GM12875 (cell line): ENCODE data around the gene SCN4A.
"Not testable (repeated sequence)": the region's sequence is repeated elsewhere in the genome, so short reads cannot be mapped to it uniquely, and the experiment has no call there.

Experiments
- H3K4me3 ChIP-seq: one replicate; pipeline ENCODE4 v1.5.1; 2011; ENCODE audit warnings: low read depth, low read length, control low read depth
- TF ChIP-seq, protein P1 (sequence below): IDR thresholded peaks from 2 replicates; pipeline ENCODE4 v1.5.1; 2011; ENCODE audit warnings: low read depth, mild to moderate bottlenecking, control low read depth, inconsistent platforms, low read length, moderate library complexity, borderline replicate concordance; ENCODE audit not compliant: insufficient read depth

SCN4A gene

DNA sequence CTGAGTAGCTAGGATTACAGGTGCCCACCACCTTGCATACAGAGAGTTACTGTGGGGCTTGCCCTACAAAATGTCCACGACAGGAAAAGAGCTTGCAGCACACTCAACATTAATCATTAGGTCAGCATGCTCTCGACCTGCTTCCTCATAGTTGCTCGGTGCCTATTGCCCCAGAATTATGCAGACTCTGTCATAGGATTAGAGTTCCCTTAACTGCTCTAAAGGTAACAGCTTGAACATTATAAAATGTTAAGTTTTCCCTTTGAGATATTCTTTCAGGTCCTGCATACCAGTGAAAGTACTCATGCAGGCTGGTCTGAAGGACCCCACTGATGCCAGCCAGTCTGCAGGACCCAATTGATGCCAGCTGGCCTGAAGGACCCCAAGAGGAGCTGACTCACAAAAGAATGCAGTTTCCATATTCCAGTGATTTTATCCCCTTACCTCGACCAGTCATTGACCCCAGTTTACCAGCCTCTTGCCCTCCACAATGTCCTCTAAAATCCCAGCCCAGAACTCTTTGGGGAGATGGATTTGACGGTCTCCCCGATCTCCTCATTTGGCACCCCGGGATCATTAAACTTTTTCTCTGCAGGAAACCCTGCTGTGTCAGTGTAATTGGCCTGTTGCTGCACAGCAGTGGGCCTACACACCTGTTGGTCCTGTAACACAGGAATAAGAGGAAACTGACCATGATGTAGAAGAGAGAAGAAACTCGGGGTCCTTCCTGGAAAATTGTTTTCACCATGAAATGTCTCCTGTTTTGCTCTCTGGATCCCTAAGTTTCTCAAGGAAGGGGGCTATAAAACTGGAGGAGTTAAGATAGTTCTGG is 37.1 kb upstream of the SCN4A start:
- no peak overlapping the region for H3K4me3 ChIP-seq
- TF ChIP-seq, protein P1, sequence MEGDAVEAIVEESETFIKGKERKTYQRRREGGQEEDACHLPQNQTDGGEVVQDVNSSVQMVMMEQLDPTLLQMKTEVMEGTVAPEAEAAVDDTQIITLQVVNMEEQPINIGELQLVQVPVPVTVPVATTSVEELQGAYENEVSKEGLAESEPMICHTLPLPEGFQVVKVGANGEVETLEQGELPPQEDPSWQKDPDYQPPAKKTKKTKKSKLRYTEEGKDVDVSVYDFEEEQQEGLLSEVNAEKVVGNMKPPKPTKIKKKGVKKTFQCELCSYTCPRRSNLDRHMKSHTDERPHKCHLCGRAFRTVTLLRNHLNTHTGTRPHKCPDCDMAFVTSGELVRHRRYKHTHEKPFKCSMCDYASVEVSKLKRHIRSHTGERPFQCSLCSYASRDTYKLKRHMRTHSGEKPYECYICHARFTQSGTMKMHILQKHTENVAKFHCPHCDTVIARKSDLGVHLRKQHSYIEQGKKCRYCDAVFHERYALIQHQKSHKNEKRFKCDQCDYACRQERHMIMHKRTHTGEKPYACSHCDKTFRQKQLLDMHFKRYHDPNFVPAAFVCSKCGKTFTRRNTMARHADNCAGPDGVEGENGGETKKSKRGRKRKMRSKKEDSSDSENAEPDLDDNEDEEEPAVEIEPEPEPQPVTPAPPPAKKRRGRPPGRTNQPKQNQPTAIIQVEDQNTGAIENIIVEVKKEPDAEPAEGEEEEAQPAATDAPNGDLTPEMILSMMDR: no peak

DNA sequence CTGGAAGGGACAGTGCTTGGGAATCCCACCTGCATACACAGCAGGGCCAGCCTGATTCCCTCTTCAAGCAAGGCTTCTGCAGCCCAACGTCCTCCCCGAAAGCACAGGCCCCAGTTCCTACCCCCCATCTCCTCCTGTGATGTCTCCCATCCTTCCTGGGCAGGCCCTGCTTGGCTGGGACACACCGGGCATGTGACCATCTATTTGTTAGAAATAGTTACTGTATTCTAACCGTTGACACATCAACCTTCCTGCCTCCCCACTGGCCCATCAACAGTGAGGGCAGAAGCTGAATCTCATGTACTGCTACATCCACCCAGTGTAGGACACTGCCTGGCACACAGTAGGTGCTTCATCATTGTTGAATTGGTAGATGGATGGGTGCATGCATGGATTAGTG is 36.1 kb upstream of the SCN4A start:
- H3K4me3 ChIP-seq: no peak overlapping the region
- TF ChIP-seq, protein P1: no peak

DNA sequence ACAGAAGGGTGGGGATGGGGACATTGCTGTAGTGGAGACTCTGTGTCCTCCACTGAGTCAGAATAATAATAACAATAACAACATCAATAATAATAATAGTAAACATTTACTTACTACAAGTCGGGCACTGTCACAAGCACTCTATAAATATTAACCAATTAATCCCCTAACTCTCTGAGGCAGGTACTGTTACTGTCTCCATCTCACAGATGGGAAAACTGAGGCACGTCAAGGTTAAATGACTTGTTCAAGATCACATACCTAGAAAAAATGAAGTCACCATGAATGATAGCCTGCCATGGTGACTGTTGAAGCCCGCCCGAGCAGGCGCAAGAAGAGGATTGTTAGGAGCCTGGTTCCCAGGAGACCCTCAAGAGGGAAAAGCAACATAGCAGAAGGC is 35.6 kb upstream of the SCN4A start:
- TF ChIP-seq, protein P1: no peak

DNA sequence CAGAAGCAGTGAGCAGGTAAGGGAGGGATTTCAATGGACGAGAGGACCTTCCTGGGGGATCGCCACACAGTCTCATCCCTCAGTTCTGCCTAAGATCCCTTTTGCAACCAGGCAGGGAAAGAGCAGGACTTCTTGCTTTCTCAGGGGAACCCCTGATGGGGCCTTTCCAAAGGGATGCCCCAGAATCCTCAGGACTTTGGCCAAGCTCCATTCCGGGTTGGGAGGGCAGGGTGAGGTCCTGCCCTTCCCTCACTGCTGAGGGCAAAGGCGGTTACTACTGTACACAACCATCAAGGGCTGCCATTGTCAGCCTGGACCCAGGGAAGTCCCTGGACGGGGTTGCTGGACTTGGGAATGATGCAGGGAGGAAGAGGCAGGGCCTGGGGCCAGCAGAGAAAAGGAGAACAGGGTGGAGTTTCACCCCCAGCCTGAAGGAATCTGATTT is 35.1 kb upstream of the SCN4A start:
- TF ChIP-seq, protein P1: no peak
- no peak overlapping the region for H3K4me3 ChIP-seq

More for the DNA sequence above, 35.6 kb upstream of the SCN4A start:
- no peak overlapping the region for H3K4me3 ChIP-seq

DNA sequence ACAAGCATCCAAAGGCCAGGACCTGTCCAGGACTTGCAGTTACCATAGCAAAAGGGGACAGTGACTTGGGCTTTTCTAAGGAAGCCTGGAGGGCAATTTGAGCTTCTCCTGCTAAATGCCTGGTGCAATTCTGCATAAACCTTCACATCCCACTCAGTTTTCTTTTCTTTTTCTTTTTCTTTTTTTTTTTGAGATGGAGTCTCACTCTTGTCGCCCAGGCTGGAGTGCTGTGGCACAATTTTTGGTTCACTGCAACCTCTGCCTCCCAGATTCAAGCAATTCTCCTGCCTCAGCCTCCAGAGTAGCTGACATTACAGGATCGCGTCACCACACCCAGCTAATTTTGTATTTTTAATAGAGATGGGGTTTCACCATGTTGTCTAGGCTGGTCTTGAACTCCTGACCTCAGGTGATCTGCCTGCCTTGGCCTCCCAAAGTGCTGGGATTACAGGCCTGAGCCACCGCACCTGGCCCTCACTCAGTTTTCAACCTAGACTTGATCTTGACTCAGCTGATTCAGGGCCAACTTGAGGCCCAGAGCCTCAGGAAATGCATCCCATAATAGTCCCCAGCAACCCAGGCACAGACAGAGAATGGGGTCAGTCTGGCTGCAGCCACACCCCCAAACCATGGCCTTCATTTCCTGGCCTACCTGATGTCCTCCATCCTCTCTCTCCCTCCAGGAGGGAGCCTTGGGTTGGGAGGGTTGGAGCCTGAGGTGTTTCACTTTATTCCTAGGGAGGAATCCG is 34.5 kb upstream of the SCN4A start:
- H3K4me3 ChIP-seq: not testable (repeated sequence)

DNA sequence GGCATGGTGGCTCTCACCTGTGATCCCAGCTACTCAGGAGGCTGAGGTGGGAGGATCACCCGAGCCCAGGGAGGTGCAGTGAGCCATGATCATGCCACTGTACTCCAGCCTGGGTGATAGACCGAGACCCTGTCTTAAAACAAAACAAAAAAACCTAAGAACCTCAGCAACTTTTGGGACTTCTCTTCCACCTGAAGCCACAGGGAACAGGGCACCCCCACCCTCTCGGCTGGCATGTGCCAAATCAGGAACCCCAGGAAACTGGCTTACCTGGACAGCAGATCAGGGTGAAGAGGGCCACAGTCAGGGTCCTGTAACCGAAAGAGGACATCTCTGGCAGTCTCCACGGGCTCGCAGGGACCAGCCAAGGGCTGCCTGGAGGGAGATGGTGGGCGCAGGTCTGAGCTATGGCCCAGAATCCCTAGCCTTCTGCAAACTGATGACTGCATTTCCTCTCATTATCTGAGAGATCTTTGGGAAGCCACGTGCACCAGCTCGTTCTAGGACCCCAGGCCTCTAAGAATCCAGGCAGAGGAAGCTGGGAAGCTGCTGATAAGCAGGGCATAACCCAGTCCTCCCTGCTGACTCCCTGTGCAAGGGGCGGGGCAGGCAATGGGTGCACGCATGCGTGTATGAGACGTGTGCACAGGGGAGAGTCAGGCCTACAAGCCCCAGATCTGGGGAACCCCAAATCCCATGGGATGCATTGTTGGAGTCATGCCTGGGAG is 33.8 kb upstream of the SCN4A start:
- H3K4me3 ChIP-seq: no peak overlapping the region
- TF ChIP-seq, protein P1: no peak

DNA sequence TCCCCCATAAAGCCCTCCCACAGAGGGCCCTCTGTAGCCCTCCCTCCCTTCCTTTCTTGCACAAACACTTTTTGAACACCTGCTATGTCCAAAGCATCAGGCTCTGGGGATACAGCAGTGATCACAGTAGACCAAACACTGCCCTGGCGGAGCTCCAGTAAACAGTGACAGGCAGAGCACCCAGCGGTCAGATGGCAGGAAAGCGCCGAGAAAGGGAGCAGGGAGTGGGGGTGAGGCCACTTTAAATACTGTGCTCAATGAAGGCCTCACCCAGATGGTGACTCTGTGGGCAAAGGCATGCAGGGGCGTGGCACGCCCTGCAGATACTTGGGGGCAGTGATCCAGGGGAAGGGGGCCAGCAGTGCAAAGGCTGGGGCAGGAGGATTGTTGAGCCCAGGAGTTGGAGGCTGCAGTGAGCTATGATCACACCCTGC is 33.0 kb upstream of the SCN4A start:
- no peak overlapping the region for H3K4me3 ChIP-seq
- TF ChIP-seq, protein P1: no peak
